Measurements from ENCODE around the gene MYBPC3.

Gene MYBPC3

GRCh38 chr11:47356129-47356997, 3.9 kb upstream of the MYBPC3 start:
- no peak for DNase-seq

- DNase-seq: no peak
Measured at GRCh38 chr11:47355283-47356128, 3.0 kb upstream of the MYBPC3 start.

GRCh38 chr11:47354913-47355282, 2.4 kb upstream of the MYBPC3 start:
- no peak for DNase-seq

- no peak for DNase-seq
Measured at GRCh38 chr11:47353978-47354774, 1.7 kb upstream of the MYBPC3 start.

- DNase-seq: no peak
Measured at GRCh38 chr11:47351156-47352126, 1.1 kb downstream of the MYBPC3 start.

- DNase-seq: no peak
Measured at GRCh38 chr11:47350315-47350714, 2.2 kb downstream of the MYBPC3 start.

- no peak for DNase-seq
Measured at GRCh38 chr11:47349521-47350095, 2.9 kb downstream of the MYBPC3 start.

- no peak for DNase-seq
Measured at GRCh38 chr11:47348859-47349258, 3.6 kb downstream of the MYBPC3 start.

GRCh38 chr11:47348131-47348802, 4.2 kb downstream of the MYBPC3 start:
- DNase-seq: no peak

- DNase-seq: no peak
Measured at GRCh38 chr11:47347137-47347536, 5.4 kb downstream of the MYBPC3 start.

GRCh38 chr11:47345890-47346563, 6.5 kb downstream of the MYBPC3 start:
- no peak for DNase-seq

- DNase-seq: no peak
Measured at GRCh38 chr11:47342854-47343253, 9.6 kb downstream of the MYBPC3 start.

- no peak for DNase-seq
Measured at GRCh38 chr11:47342036-47342803, 10.3 kb downstream of the MYBPC3 start.

GRCh38 chr11:47340980-47341775, 11.3 kb downstream of the MYBPC3 start:
- no peak for DNase-seq

GRCh38 chr11:47340010-47340409, 12.5 kb downstream of the MYBPC3 start:
- no peak for DNase-seq

GRCh38 chr11:47338396-47339241, 13.9 kb downstream of the MYBPC3 start:
- DNase-seq: no peak

GRCh38 chr11:47337229-47337924, 15.1 kb downstream of the MYBPC3 start:
- DNase-seq: no peak
